ENCODE data around the gene ALDH18A1.
"Not testable (repeated sequence)": the region's sequence is repeated elsewhere in the genome, so short reads cannot be mapped to it uniquely, and the experiment has no call there.

The ALDH18A1 gene

GRCh38 chr10:95656291-95657164 lies at the start of gene ALDH18A1:
ALDH18A1 (minus strand) TSS chr10:95656711; CDS start chr10:95653377, 3,334 bp downstream.
- DNase-seq: peak; percentile 10 to 94 (median 78)

GRCh38 chr10:95698415-95698814 lies 41.9 kb upstream of the ALDH18A1 start:
- no peak for DNase-seq

GRCh38 chr10:95697429-95697828 lies 40.9 kb upstream of the ALDH18A1 start:
- peak in 17 of 51 donors; percentile 1 to 22 (median 4) for DNase-seq

- DNase-seq: peak in 1 of 51 donors; percentile 3
These were observed 38.2 kb upstream of the ALDH18A1 start for GRCh38 chr10:95694665-95695064.

- peak; percentile 57 to 100 (median 95) for DNase-seq
These were observed 37.4 kb upstream of the ALDH18A1 start, which contains the start of gene TCTN3 for GRCh38 chr10:95693668-95694534. TCTN3 (minus strand) TSS chr10:95693927; CDS start chr10:95693899, 28 bp downstream.

GRCh38 chr10:95693071-95693667 lies 36.7 kb upstream of the ALDH18A1 start:
- peak in 1 of 51 donors; percentile 27 for DNase-seq

GRCh38 chr10:95691281-95691680 lies 34.8 kb upstream of the ALDH18A1 start:
- DNase-seq: no peak

DNA sequence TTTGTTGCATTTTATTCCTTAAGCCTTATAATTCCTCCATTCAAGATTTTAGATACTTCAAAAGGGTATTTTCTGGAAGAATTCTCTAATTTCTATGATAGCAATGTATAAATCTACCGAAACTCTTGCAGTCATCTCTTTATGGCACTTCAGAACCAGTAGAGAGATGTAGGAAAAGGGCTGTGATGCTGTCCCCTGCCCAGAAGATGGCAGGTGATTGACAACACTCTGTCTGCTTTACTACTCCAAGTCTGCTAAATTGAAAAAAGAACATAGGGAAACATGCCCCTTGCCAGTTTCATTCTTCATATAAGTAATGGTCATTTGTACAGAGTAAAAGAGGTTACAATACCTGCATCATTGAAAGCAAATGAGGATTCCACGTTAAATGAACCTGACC lies 32.1 kb upstream of the ALDH18A1 start:
- no peak for DNase-seq

DNA sequence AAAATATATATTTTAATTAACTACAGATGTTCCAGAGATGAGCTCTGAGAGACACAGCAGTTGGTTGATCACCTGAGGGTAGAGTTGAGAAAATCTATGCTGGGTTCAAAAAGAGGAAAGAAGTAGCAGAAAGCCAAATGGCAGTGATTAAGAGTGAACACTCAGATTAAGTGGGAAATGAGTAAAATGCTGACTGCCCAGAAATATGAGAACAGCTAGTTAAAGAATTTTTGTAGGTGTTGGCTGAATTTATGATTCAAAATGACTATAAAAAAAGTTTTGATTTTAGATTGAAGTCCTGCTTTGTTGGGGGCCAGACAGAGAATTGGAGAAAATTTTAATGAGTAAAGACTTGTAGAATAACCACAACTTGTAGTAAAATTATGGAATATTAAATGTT lies 27.5 kb upstream of the ALDH18A1 start:
- DNase-seq: no peak

DNA sequence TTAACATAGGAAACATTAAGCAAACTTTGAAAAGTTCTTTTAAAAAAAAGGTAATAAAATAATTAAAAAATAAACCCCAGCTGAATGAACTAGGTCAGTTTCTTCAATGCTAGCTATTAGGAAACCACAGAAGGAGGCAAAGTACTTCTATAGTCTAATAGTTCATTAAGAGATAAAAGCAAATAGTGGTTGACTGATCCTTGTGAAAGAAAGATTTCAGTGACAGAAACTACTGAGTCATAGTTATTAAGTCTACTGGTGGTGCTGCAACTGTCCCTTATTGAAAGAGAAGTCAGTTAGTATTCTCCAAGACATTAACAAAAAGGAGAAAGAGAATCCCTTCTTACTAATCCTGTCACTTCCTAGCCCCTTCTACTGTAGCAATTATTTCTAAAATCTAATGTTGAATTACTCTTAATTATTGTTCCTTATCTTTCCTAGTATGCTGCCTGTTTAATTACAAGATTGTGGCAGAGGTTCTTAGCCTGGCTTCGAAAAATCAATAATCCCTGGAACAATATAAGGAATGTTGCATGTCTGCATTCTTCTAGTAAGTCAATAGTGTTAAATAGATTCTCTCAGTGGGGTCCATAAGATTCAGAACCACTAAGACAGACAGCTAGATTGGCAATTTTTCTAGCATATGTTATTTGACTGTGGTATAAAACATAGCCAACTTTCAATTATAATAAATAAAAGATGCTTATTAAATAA lies 19.0 kb upstream of the ALDH18A1 start:
- no peak for DNase-seq

DNA sequence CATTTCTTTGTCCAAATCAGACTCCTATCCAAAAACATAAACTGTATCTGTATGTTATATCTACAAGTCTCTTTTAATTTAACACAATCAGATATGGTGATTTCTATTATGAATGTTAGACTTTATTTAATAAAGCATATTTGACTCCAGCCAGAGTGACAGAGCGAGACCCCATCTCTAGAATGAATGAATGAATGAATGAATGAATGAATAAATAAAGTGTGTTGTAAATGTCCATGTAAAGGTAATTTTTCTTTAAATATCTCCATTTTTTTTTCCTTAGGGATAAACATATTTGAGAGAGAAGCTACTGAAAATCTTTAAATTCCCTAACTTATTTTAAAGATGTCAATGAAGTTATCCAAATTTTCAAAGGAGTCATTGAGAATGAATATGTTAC lies 18.1 kb upstream of the ALDH18A1 start:
- no peak for DNase-seq

DNA sequence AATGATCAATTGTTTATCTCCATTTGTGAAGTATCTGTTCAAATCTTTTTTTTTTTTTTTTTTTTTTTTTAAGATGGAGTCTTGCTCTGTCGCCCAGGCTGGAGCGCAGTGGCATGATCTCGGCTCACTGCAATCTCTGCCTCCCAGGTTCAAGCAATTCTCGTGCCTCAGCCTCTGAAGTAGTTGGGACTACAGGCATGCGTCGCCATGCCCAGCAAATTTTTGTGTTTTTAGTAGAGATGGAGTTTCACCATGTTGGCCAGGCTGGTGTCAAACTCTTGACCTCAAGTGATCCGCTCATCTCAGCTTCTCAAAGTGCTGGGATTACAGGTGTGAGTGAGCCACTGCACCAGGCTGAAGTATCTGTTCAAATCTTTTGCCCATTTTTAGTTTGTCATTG lies 16.1 kb upstream of the ALDH18A1 start:
- not testable (repeated sequence) for DNase-seq

DNA sequence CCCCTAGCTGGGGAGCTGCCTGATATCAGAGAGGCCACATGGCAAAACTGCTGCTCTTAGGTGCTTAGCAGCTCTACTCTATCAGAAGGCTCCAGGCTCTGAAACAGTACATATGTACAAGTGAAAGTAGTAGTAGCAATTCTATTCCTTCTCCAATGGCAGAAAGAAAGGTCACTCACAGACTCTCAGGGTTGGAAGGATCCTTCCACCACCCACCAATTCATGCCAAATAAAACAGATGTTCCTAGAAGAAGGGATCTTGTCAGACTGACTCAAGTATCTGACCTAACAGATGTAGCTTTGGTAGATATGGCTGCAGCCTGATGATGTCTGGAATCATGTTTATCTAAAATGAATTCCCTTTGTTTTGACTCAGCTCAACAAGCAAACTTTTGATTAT lies 8.0 kb upstream of the ALDH18A1 start:
- DNase-seq: no peak

- no peak for DNase-seq
These were observed 7.0 kb upstream of the ALDH18A1 start for GRCh38 chr10:95663496-95663895.

- DNase-seq: no peak
These were observed 5.3 kb upstream of the ALDH18A1 start for GRCh38 chr10:95661818-95662217.

GRCh38 chr10:95660283-95660682 lies 3.8 kb upstream of the ALDH18A1 start:
- DNase-seq: no peak

GRCh38 chr10:95657250-95657649 lies 739 bp upstream of the ALDH18A1 start:
- DNase-seq: no peak

GRCh38 chr10:95655571-95656290 lies 780 bp downstream of the ALDH18A1 start:
- peak in 12 of 51 donors; percentile 3 to 44 (median 24) for DNase-seq

DNA sequence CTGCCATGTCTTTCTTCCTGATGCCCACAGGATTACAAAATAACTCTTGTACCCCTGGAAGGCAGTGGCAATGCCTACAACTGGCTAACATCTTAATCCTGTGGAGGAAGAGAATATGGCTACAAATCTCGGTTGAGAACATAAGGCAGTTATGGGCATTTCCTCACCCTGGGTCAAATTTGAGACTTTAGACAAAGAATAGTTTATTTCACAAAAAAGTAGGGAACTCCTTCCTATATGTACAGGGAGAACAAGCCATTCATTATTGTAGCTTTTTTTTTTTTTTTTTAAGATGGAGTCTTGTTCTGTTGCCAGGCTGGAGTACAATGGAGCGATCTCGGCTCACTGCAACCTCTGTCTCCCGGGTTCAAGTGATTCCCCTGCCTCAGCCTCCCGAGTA lies 2.6 kb downstream of the ALDH18A1 start:
- peak in 1 of 51 donors; percentile 2 for DNase-seq

- DNase-seq: no peak
These were observed 5.0 kb downstream of the ALDH18A1 start for GRCh38 chr10:95651346-95652060.
